ENCODE results near the gene ARL6IP4.
A peak's percentile ranks its signal among the peaks of the same experiment; 100 is the strongest.
"Not testable (repeated sequence)": the region's sequence is repeated elsewhere in the genome, so short reads cannot be mapped to it uniquely, and the experiment has no call there.

Gene ARL6IP4

GRCh38 chr12:122980183-122981035, at the start of gene ARL6IP4:
ARL6IP4 (plus strand) TSS chr12:122980681; CDS start chr12:122981140, 459 bp downstream.
- peak in 1 of 2 experiments; percentile 83 for DNase-seq

GRCh38 chr12:122932207-122932606, 48.3 kb upstream of the ARL6IP4 start:
- DNase-seq, result no peak

- DNase-seq, result peak in 1 of 2 experiments; percentile 25
Measured at GRCh38 chr12:122934722-122935121, 45.8 kb upstream of the ARL6IP4 start.

GRCh38 chr12:122935318-122935717, 45.2 kb upstream of the ARL6IP4 start:
- DNase-seq, result no peak

GRCh38 chr12:122937622-122938091, 42.8 kb upstream of the ARL6IP4 start:
- DNase-seq, result peak in 1 of 2 experiments; percentile 28

- no peak for DNase-seq
Measured at GRCh38 chr12:122939125-122939524, 41.4 kb upstream of the ARL6IP4 start.

GRCh38 chr12:122941351-122941750, 39.1 kb upstream of the ARL6IP4 start:
- not testable (repeated sequence) for DNase-seq

GRCh38 chr12:122942637-122943036, 37.8 kb upstream of the ARL6IP4 start:
- DNase-seq, result no peak

GRCh38 chr12:122943196-122943595, 37.3 kb upstream of the ARL6IP4 start:
- no peak for DNase-seq

GRCh38 chr12:122944605-122945592, 35.6 kb upstream of the ARL6IP4 start:
- DNase-seq, result peak; percentile 94 to 97

- peak; percentile 32 to 65 for DNase-seq
Measured at GRCh38 chr12:122946690-122947341, 33.7 kb upstream of the ARL6IP4 start.

GRCh38 chr12:122947352-122947792, 33.1 kb upstream of the ARL6IP4 start:
- DNase-seq, result no peak

GRCh38 chr12:122948605-122949004, 31.9 kb upstream of the ARL6IP4 start:
- DNase-seq, result no peak

GRCh38 chr12:122949405-122949804, 31.1 kb upstream of the ARL6IP4 start:
- DNase-seq, result no peak

- DNase-seq, result no peak
Measured at GRCh38 chr12:122949816-122950675, 30.4 kb upstream of the ARL6IP4 start.

- no peak for DNase-seq
Measured at GRCh38 chr12:122951406-122951805, 29.1 kb upstream of the ARL6IP4 start.

GRCh38 chr12:122951979-122952892, 28.2 kb upstream of the ARL6IP4 start:
- DNase-seq, result peak in 1 of 2 experiments; percentile 72

- no peak for DNase-seq
Measured at GRCh38 chr12:122955156-122955555, 25.3 kb upstream of the ARL6IP4 start.

- DNase-seq, result no peak
Measured at GRCh38 chr12:122956035-122956434, 24.4 kb upstream of the ARL6IP4 start.

GRCh38 chr12:122958198-122958888, 22.1 kb upstream of the ARL6IP4 start:
- no peak for DNase-seq
